Measurements from ENCODE around the gene RNF145. TPM values are rescaled to one million over a fixed set of nuclear protein-coding genes. Genes with fewer than 3 reads are reported as not detected.
"Not testable (repeated sequence)": the region's sequence is repeated elsewhere in the genome, so short reads cannot be mapped to it uniquely, and the experiment has no call there.

RNF145 gene
- total and polyA plus RNA-seq, 12 donors, result 9.4 to 37.4 (median 22.2) TPM

- DNase-seq (no peak), ATAC-seq (no peak)
- Histone ChIP-seq H3K4me1 (no peaks in the 10 kb centered on the region), H3K4me3 (no peak overlapping the region), H3K36me3 (no peaks in the 10 kb centered on the region), H3K27ac (no peak overlapping the region), H3K27me3 (peaks cover 0 to 2% (median 0%) of the 10 kb centered on the region in 7 donors), H3K9me3 (no peaks in the 10 kb centered on the region)
- intact Hi-C loops (cut with DNase I), result no loop called here
- WGBS, 2 donors, result 75 to 80% methylated on average over 4 of the region's 4 CpGs
- TF ChIP-seq, protein P1, sequence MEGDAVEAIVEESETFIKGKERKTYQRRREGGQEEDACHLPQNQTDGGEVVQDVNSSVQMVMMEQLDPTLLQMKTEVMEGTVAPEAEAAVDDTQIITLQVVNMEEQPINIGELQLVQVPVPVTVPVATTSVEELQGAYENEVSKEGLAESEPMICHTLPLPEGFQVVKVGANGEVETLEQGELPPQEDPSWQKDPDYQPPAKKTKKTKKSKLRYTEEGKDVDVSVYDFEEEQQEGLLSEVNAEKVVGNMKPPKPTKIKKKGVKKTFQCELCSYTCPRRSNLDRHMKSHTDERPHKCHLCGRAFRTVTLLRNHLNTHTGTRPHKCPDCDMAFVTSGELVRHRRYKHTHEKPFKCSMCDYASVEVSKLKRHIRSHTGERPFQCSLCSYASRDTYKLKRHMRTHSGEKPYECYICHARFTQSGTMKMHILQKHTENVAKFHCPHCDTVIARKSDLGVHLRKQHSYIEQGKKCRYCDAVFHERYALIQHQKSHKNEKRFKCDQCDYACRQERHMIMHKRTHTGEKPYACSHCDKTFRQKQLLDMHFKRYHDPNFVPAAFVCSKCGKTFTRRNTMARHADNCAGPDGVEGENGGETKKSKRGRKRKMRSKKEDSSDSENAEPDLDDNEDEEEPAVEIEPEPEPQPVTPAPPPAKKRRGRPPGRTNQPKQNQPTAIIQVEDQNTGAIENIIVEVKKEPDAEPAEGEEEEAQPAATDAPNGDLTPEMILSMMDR (IDR thresholded peaks at IDR 0.05), result no peak
These were observed 31.0 kb upstream of the RNF145 start for GRCh38 chr5:159240301-159240870.

GRCh38 chr5:159235871-159236520 is 26.6 kb upstream of the RNF145 start:
- H3K9me3 ChIP-seq; H3K27ac ChIP-seq; H3K4me1 ChIP-seq; H3K27me3 ChIP-seq; ATAC-seq; intact Hi-C loops (cut with DNase I); H3K4me3 ChIP-seq; H3K36me3 ChIP-seq; DNase-seq: not testable (repeated sequence)
- WGBS, 2 donors, result 89 to 96% methylated on average over 2 of the region's 2 CpGs

- Histone ChIP-seq H3K36me3 (no peaks in the 10 kb centered on the region), H3K27ac (no peak overlapping the region), H3K4me3 (no peak overlapping the region), H3K4me1 (no peaks in the 10 kb centered on the region), H3K9me3 (no peaks in the 10 kb centered on the region), H3K27me3 (no peaks in the 10 kb centered on the region)
- WGBS, 2 donors, result 79 to 83% methylated on average over 2 of the region's 2 CpGs
- DNase-seq (no peak), ATAC-seq (no peak)
- intact Hi-C loops (cut with DNase I), result loop anchor here in 1 of 10 donors (1.0 kb wide), 1 partner anchor 12 kb away; no protein-coding TSS in a partner anchor
- TF ChIP-seq, protein P1 (IDR thresholded peaks at IDR 0.05), result no peak
These were observed 21.8 kb upstream of the RNF145 start for GRCh38 chr5:159231167-159231566.

- H3K27ac ChIP-seq, result no peak overlapping the region
- intact Hi-C loops (cut with DNase I), result loop anchor here in 1 of 10 donors (1.0 kb wide), 1 partner anchor 13 kb away; no protein-coding TSS in a partner anchor
- 87 to 91% methylated on average over 3 of the region's 3 CpGs for WGBS, 2 donors
- no peak for ATAC-seq
- H3K9me3 ChIP-seq, result no peaks in the 10 kb centered on the region
- DNase-seq, result no peak
- H3K4me3 ChIP-seq, result no peak overlapping the region
- TF ChIP-seq, protein P1 (IDR thresholded peaks at IDR 0.05), result no peak
- no peaks in the 10 kb centered on the region for H3K36me3 ChIP-seq
- H3K4me1 ChIP-seq, result no peaks in the 10 kb centered on the region
- H3K27me3 ChIP-seq, result no peaks in the 10 kb centered on the region
These were observed 21.3 kb upstream of the RNF145 start for GRCh38 chr5:159230657-159231056.

DNA sequence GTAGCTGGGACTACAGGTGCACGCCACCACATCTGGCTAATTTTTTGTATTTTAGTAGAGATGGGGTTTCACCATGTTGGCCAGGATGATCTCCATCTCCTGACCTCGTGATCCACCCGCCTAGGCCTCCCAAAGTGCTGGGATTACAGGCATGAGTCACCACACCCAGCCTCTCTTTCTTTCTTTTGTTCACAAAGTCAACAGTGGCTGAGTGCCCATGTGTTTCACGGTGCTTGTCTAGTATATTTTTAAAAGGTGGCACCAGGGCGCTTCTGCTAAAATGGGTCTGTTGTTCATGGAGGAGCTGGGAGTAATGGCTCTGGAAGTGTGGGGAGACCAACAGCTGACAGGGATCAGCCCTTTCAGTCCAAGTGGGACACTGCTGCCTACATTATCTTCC is 18.7 kb upstream of the RNF145 start:
- DNase-seq; intact Hi-C loops (cut with DNase I); H3K27me3 ChIP-seq; H3K27ac ChIP-seq; H3K9me3 ChIP-seq; ATAC-seq; H3K4me3 ChIP-seq; H3K36me3 ChIP-seq; H3K4me1 ChIP-seq: not testable (repeated sequence)
- WGBS, 2 donors, result 89 to 91% methylated on average over 5 of the region's 5 CpGs

All from heart right ventricle (tissue), 16 donors.